Fibroblast of lung (primary cell): ENCODE results near the gene ARFGAP2. TPM values are rescaled to one million over a fixed set of nuclear protein-coding genes. Genes with fewer than 3 reads are reported as not detected.

Source experiments
- DNase-seq, 2 donors: peaks; one replicate each; pipeline versions ENCODE4 v3.0.0 to v3.0.0-alpha.2; 2010; ENCODE audit warnings: low read depth in 2 of 2
- H2AFZ ChIP-seq: 2 replicates; pipeline ENCODE4 v1.5.1; 2012; ENCODE audit warnings: low read length, control low read depth, inconsistent platforms
- H3K27ac ChIP-seq: 2 replicates; pipeline ENCODE4 v1.5.1; 2011; ENCODE audit warnings: low read length, control low read depth; ENCODE audit not compliant: insufficient read depth
- H3K27me3 ChIP-seq: 2 replicates; pipeline ENCODE4 v1.5.1; 2011; ENCODE audit warnings: mild to moderate bottlenecking, low read length; ENCODE audit not compliant: control insufficient read depth, insufficient read depth
- H3K36me3 ChIP-seq: 2 replicates; pipeline ENCODE4 v1.5.1; 2011; ENCODE audit warnings: low read length; ENCODE audit not compliant: control insufficient read depth, insufficient read depth
- H3K4me1 ChIP-seq: 2 replicates; pipeline ENCODE4 v1.5.1; 2011; ENCODE audit warnings: low read length; ENCODE audit not compliant: control insufficient read depth, insufficient read depth; ENCODE audit errors: extremely low read depth
- H3K4me2 ChIP-seq: 2 replicates; pipeline ENCODE4 v1.5.1; 2011; ENCODE audit warnings: low read length, control low read depth; ENCODE audit not compliant: insufficient read depth; ENCODE audit errors: extremely low read depth
- H3K4me3 ChIP-seq, 4 experiments: fragments of 200-600 bp in 1 of 4; sonication (generic) in 1 of 4; replicated peaks in 1 of 4; 2 replicates each; pipeline ENCODE4 v1.5.1; 2011 to 2016; ENCODE audit warnings: low read length in 4 of 4, low read depth in 3 of 4, mild to moderate bottlenecking in 3 of 4, control low read depth in 2 of 4, inconsistent platforms in 1 of 4, mixed read lengths in 1 of 4; ENCODE audit not compliant: insufficient read depth in 1 of 4; ENCODE audit errors: control extremely low read depth in 1 of 4
- H3K79me2 ChIP-seq: 2 replicates; pipeline ENCODE4 v1.5.1; 2012; ENCODE audit warnings: mild to moderate bottlenecking, low read length, inconsistent platforms; ENCODE audit not compliant: control insufficient read depth, insufficient read depth
- H3K9ac ChIP-seq: 2 replicates; pipeline ENCODE4 v1.5.1; 2011; ENCODE audit warnings: mild to moderate bottlenecking, low read length, control low read depth; ENCODE audit not compliant: insufficient read depth
- H3K9me3 ChIP-seq: 2 replicates; pipeline ENCODE4 v1.5.1; 2012; ENCODE audit warnings: low read depth, low read length; ENCODE audit not compliant: control insufficient read depth, insufficient read depth
- H4K20me1 ChIP-seq: 2 replicates; pipeline ENCODE4 v1.5.1; 2011; ENCODE audit warnings: low read length; ENCODE audit not compliant: control insufficient read depth, insufficient read depth; ENCODE audit errors: extremely low read depth
- EZH2 ChIP-seq: IDR thresholded peaks from 2 replicates; pipeline ENCODE4 v1.5.1; 2012; ENCODE audit warnings: low read length, control low read depth, mild to moderate bottlenecking; ENCODE audit errors: missing control alignments
- polyA plus RNA-seq, 2 donors: library from polyadenylated mRNA; depleted of rRNA in 1 of 2; stranded (reverse) in 1 of 2; unstranded in 1 of 2; fragments of >200 nt; gene quantifications; 2 replicates each; pipeline ENCODE4 v1.2.1, GENCODE V29; 2011 to 2012; ENCODE audit warnings: missing spikeins in 1 of 2
- total RNA-seq: library from RNA; depleted of rRNA; stranded (reverse); fragments of >200 nt; gene quantifications from 2 replicates; pipeline ENCODE4 v1.2.1, GENCODE V29; 2014
- TF ChIP-seq, protein P1 (sequence below), 2 donors: IDR thresholded peaks in 1 of 2; conservative IDR thresholded peaks in 1 of 2; 1 replicate in 1 of 2; 2 replicates in 1 of 2; pipeline ENCODE4 v1.5.1; 2011 to 2012; ENCODE audit warnings: low read length in 2 of 2, control low read depth in 1 of 2, inconsistent platforms in 1 of 2, low read depth in 1 of 2, mild to moderate bottlenecking in 1 of 2

The ARFGAP2 gene
- total and polyA plus RNA-seq, 2 donors (not counting 1 experiment from before 2014, with no cell fraction given), result 50.1 to 80.4 TPM

DNA sequence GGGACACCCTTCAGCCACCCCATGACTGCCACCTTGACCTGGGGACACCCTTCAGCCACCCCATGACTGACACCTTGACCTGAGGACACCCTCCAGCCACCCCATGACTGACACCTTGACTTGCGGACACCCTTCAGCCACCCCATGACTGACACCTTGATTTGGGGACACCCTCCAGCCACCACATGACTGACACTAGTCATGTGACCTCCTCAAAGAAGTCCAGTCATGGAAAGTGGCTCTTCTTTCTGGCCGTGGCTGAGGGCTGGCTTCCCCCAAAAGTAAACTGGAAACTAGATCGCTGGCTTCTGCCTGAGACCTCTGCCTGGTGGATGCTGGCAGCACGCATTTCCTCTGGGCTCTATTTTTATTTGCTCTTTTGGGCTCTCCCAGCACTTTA lies 28.4 kb downstream of the ARFGAP2 start:
- TF ChIP-seq, protein P1, sequence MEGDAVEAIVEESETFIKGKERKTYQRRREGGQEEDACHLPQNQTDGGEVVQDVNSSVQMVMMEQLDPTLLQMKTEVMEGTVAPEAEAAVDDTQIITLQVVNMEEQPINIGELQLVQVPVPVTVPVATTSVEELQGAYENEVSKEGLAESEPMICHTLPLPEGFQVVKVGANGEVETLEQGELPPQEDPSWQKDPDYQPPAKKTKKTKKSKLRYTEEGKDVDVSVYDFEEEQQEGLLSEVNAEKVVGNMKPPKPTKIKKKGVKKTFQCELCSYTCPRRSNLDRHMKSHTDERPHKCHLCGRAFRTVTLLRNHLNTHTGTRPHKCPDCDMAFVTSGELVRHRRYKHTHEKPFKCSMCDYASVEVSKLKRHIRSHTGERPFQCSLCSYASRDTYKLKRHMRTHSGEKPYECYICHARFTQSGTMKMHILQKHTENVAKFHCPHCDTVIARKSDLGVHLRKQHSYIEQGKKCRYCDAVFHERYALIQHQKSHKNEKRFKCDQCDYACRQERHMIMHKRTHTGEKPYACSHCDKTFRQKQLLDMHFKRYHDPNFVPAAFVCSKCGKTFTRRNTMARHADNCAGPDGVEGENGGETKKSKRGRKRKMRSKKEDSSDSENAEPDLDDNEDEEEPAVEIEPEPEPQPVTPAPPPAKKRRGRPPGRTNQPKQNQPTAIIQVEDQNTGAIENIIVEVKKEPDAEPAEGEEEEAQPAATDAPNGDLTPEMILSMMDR (conservative IDR thresholded peaks at IDR 0.05 in 1 of 2, IDR thresholded peaks at IDR 0.05 in 1 of 2; ENCODE audit: low read depth in 1 of 2, low read length in 2 of 2), result no peak
- TF ChIP-seq EZH2, result no peak
- H2AFZ ChIP-seq, result no peak overlapping the region
- H3K27ac ChIP-seq, result no peak overlapping the region
- H3K9me3 ChIP-seq, result no peaks in the 10 kb centered on the region
- no peak for DNase-seq
- H3K27me3 ChIP-seq, result no peaks in the 10 kb centered on the region
- no peak overlapping the region for H3K9ac ChIP-seq
- H4K20me1 ChIP-seq, result no peaks in the 10 kb centered on the region
- no peak overlapping the region for H3K4me2 ChIP-seq
- H3K36me3 ChIP-seq, result no peaks in the 10 kb centered on the region
- H3K4me1 ChIP-seq, result peaks cover 12% of the 10 kb centered on the region
- H3K79me2 ChIP-seq, result no peaks in the 10 kb centered on the region
- H3K4me3 ChIP-seq, result no peak overlapping the region

DNA sequence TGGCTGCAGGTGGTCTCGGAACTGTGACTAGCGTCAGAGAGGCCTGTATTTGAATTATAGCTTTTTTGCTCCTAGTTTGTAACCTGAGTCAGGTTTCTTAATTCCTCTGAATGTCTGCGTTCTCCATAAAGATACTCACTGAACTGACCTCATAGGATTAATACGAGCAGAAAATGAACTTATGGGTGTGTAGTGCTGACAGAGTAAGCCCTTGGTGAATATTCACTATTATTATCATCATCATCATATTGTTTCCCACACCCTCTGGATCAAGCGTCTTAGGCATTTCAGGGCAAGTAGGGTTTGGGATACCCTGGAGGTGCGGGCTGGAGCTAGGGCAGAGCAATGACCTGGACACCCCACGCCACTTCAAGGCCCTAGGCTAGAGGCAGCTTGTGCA lies 29.0 kb downstream of the ARFGAP2 start:
- no peak overlapping the region for H3K4me2 ChIP-seq
- no peak for DNase-seq
- no peaks in the 10 kb centered on the region for H3K79me2 ChIP-seq
- no peak overlapping the region for H3K4me3 ChIP-seq
- no peak overlapping the region for H2AFZ ChIP-seq
- H3K27ac ChIP-seq, result no peak overlapping the region
- no peaks in the 10 kb centered on the region for H4K20me1 ChIP-seq
- H3K27me3 ChIP-seq, result no peaks in the 10 kb centered on the region
- H3K9ac ChIP-seq, result no peak overlapping the region
- no peaks in the 10 kb centered on the region for H3K9me3 ChIP-seq
- H3K4me1 ChIP-seq, result peaks cover 13% of the 10 kb centered on the region
- H3K36me3 ChIP-seq, result no peaks in the 10 kb centered on the region
- TF ChIP-seq, protein P1 (conservative IDR thresholded peaks at IDR 0.05 in 1 of 2, IDR thresholded peaks at IDR 0.05 in 1 of 2; ENCODE audit: low read depth in 1 of 2, low read length in 2 of 2), result no peak
- no peak for TF ChIP-seq EZH2

DNA sequence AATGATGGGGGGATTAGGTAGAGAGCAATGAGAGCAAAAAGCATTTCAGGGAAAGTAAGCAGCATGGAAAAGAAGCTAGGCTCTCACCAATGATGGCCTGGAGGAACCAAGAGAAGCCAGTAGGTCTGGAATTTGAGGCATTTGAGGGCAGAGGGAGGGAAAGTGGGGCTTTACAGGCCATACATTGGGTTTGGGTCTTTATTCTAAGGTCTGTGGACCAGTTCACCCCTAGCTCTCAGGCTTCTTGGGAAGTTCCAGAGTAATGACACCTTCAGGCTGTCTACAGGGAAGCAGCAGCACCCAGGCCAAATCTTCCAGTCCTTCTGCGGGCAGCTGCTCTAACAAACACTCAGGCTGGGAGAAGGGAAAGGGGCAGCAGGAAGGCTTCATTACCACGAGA lies 29.4 kb downstream of the ARFGAP2 start:
- Histone ChIP-seq H2AFZ (no peak overlapping the region), H3K4me2 (no peak overlapping the region), H3K36me3 (no peaks in the 10 kb centered on the region), H3K27ac (no peak overlapping the region), H3K79me2 (no peaks in the 10 kb centered on the region), H3K9me3 (no peaks in the 10 kb centered on the region), H3K4me3 (no peak overlapping the region), H4K20me1 (no peaks in the 10 kb centered on the region), H3K4me1 (peaks cover 17% of the 10 kb centered on the region), H3K9ac (no peak overlapping the region), H3K27me3 (no peaks in the 10 kb centered on the region)
- TF ChIP-seq, protein P1 (conservative IDR thresholded peaks at IDR 0.05 in 1 of 2, IDR thresholded peaks at IDR 0.05 in 1 of 2; ENCODE audit: low read depth in 1 of 2, low read length in 2 of 2), result no peak
- no peak for TF ChIP-seq EZH2
- no peak for DNase-seq
